CD4-positive, alpha-beta T cell treated with Interleukin-6 at 100 ng/mL for 8 hours (primary cell): ENCODE results near the gene TLE5.
"Not testable (repeated sequence)": the region's sequence is repeated elsewhere in the genome, so short reads cannot be mapped to it uniquely, and the experiment has no call there.

Experiments
- DNase-seq: peaks from one replicate; pipeline ENCODE4 v3.0.0-alpha.2; 2020; ENCODE audit warnings: mixed read lengths, low spot score

TLE5 gene

DNA sequence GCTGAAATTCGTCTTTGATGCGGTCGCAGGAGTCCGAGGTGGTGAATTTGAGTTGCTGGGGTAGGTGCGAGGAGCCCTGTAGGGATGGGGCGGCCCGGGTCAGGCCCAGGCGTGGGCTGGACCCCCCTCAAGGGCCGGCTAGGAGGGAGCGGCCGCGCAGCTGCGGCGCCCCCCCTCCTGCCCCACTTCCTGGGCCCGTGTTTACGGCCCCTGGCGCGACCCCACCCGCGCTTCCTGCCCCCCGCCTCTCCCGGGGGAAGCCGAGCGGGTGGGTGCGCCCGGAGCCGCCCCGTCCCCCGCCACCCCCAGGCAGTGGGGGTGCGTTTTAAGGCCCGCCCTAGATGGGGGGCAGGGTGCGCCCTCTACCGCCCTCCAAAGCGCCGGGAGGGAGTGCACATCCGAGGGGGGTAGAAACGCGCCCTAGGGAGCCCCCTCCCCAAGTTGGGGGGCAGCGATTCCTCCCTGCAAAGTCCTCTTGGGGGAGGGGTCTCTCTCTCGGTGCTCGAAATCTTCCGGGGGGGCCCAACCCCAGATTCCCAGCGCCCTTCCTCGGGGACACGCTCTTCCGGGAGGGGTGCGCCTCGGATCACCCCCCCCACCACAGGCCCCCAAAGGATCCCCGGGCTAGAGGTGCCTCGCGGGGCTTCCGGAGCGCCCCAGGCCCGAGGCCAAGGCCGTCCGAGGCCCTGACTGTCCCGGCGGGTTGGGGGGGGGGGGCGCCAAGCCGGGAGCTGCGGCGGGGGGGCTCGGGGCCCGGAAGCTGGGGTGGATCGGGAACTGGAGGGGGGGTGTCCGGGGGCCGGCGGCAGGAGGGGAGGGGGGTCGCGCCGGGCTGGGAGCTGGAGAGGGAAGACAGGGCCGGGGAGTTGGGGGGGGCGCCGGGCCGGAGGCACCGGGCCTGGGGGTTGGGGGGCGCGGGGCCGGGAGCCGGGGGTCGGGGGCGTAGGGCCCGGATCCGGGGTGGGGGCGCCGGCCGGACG lies 823 bp downstream of the TLE5 start:
- peak; percentile 87 for DNase-seq

DNA sequence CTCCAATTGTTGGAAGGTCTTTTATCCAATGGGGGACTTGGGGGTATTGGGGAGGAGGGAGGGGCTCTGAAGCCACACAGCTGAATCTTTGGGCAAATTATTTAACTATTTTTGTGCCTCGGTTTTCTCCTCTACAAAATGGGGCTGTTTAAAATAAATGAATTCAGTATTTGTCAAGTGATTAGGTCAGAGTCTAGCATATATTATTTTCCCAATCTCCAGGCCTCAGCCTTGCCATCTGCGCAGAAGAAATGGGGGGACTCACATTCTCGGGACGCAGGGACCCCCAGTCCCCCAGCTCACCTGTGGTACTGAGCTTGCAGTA lies 1.5 kb downstream of the TLE5 start:
- DNase-seq, result no peak

DNA sequence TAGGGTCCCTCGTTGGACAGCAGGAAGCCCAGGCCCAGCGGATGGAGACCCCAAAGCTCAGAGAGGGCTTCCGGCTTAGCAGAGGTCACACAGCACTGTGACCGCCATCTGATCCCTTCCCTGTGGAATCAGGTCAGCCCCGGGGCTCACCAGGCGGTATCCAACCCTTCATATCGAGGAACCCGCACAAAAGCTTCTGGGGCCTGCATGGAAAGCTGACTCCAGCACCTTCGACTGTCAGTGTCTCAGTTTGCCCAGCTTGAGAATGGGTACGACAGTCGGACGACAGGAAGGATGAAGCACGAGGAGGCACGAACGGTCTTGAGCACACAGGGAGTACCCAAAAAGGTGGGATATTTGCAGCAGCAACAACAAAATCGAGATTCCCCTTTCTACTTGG lies 2.6 kb downstream of the TLE5 start:
- DNase-seq, result no peak

DNA sequence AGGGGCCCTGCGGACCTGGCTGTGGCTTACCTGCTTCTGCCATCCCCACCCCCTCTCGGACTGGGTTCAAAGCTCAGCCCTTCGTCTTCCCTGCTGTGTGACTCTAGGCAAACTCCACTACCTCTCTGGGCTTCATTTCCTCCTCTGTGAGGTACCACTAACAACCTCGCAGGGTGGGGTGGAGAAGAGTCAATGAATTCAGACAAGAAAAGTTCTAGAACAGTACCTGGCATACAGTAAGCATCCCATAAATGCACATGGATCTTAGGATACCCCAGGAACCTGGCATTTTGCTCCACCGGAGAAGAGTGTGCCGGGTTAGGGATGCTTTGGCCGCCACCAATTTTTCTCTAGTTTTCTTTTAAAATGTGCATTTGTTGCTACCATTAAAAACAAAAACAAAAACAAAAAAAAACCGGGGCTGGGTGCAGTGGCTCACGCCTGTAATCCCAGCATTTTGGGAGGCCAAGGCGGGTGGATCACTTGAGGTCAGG lies 3.4 kb downstream of the TLE5 start:
- DNase-seq, result no peak

DNA sequence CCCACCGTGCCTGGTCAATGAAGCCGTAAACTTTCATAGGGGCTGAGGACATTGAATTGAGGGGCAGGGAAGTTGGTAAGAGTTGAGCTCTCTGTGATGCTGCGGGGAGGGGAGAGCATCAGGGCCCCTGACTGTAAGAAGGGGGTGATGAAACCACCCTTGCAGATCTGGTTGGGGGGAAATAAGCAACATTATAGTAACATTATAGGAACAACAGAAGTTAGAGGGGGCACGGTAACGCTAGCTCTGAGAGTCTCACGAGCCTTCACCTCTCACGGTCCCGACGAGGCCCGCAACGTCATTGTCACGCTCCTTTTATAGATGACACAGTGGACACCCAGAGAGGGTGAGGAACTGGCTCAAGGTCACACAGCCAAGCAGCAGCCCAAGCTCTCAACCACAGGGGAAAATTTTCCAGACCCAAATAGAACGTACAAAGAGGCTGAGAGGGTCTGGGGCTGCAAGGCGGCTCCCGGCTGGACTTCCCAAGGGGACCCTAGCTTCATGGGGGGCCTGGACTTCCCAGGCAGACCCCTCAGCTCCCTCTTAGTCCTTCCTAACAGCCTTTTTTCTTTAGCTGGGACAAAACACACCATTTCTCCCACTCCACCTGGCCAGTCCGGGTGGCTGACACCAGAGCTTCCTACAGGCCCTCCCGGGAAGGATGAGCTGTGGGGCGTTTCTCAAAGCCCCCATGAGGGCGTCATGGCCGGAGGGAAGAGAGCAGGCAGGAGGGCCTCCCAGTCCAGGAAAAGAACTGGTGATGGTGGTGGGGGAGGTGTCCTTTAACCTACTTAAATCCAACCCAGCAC lies 4.1 kb downstream of the TLE5 start:
- DNase-seq, result no peak

DNA sequence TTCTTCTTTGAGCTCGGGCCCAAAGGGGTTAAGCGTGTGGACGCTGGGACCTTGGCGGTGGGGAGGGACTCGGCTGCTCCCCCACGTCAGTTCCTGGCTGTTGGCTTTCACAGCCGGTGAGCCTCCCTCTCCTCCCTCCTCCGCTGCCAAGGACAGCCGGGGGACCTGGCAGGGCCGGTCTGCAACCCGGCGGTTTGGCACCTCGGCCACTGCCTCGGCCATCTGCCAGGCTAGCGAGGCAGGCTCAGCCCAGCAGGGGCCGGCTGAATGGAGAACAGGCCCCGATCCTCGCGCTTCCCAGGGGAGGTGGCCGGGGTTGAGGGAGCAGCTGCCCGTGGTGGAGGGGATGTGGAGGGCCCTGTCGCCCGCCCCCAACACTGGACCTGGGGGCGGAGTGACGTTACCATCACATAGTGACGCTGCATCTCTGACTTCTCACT lies 5.0 kb downstream of the TLE5 start:
- DNase-seq, result no peak

DNA sequence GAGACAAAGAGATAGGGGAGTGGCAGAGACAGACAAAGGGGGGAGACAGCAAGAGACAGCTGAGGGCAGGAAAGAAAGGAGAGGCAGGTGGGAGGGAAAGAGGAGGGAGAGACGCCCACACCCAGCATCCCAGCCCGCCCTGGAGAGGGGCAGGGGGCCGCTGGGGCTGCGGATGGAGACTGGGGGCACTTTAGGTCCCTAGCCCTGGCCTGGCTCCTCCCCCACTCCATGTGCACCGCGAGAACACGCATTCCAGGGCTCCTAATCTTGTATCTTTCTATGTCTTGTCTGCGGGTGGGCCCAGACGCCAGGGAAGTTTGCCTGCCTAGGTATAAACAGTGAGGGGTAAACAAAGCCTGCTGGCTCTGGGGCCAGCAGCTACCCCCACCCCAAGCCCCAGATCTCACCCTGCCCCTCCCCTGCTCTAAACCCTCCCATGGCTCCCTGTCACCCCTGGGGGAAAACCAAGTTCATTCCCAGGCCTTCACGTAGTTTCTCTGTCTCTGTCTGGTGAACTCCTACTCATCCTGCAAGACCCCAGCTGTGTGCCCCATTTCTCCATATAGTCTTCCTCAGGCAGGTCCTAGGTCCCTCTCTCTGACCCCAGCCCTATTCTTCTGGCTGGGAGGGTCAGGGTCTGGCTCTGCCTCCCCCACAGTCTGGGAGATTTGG lies 5.7 kb downstream of the TLE5 start:
- DNase-seq, result no peak

DNA sequence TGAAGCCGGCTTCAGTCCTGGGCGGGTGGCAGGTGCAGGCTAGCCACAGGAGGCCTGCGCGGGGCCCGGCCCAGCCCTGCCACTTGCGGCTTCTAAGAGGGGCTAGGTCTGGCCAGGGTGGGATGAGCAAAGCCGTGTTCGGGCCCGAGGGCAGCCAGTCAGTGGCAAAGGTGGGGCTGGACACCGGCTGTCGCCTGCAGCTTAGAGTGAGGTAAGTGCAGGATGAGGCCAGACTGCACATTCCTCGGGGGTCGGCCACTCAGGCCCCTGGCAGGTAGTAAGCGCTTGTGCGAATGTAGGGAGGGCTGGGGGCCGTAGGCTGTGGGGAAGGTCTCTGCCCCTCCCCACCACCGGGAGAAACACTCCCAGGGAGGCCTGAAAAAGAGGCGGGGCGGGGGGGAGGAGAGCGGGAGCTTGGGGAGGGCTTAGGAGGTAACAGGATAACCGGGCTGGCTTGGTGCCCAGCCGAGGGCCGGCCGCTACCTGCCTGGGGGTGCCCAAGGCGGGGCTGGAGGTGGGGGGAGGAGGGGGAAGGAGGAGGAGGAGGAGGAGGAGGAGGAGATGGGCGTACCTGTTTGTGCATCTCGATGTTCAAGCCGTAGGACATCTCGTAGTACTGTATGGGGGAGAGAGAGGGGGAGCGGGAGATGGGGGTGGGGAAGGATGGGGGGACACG lies 6.4 kb downstream of the TLE5 start:
- no peak for DNase-seq

DNA sequence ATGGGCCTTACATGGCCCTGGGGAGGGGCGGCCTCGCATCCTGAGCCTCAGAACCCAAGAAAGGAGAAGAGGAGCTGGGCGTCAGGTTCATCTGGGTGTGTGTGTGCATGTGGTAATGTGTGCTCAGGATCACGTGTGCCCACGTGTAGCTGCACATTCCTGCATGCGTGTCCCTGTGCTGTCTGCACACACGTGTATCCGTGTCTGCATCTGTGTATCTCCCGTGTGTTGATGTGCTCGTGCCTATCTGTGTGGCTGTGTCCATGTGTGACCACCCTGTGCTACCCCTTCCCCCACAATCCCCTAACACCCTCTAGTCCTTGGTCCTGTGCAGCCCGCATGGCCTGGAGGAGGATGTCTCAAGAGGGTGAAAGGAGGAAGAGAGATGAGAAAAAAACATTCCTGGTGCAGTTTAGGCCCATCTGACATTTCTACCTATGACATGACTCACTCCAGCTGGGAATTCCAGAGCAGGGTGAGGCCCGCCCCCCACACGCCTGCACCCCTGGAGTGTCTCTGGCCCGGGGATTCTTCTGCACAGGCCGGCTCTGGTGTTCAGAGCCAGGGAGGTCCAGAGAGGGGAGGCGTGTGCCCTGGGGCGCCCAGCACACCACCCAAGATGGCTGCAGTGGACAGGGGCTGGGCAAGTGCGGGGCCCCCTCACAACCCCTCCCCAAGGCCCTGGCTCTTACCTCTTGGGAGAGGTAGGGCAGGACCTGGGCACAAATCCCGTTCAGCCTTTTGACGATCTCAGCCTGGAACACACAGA lies 7.1 kb downstream of the TLE5 start:
- DNase-seq, result no peak

DNA sequence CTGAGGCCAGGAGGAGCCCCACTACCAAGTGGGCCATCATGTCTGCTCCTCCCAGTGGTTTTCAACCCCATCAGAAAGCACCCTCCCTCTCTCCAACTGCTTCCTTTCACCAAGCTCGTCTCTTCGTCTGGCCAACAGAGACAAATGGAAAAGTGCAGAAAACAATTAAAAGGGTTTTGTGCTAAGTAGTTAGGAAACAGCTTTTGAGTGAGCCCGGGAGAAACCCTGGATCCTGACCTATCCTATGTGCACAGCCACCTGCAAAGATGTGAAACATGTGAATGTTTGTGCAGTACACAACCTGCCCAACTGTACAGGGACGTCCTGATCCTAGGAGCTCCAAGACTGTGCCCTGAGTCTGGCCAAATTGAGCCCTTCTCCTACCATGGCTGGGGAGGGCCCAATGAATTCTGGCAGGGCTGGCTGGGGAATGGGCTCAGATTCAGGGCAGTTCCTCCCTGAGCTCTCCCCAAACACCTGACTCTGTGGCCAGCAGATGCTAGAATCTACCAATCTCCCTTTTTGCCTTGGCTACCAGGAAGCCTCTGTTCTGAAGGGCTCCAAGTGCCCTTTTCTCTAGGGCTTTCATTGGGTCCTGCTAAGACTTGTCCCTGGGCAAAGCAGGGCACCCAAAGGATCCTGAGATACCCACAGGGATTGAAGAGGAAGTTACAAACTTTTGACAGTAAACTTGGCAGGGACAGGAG lies 7.9 kb downstream of the TLE5 start:
- DNase-seq, result no peak

DNA sequence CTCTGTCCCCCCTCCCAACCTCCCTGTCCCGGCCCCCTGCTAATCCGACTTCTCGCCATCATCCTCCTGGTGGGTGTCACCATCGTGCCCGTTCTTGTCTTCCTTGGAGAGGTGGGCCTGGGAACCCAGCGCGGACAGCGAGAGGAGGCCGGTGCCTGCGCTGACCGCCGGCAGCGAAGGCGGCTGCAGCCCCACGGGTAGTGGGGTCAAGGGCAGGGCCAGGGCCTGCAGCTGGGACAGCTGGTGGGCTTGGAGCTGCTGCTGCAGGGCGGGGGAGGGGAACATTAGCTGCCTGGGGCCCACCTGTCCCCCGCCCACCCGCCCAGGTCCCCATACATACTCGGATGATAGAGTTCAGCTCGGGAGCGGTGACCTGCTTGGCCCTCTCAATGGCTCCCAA lies 8.5 kb downstream of the TLE5 start:
- no peak for DNase-seq

DNA sequence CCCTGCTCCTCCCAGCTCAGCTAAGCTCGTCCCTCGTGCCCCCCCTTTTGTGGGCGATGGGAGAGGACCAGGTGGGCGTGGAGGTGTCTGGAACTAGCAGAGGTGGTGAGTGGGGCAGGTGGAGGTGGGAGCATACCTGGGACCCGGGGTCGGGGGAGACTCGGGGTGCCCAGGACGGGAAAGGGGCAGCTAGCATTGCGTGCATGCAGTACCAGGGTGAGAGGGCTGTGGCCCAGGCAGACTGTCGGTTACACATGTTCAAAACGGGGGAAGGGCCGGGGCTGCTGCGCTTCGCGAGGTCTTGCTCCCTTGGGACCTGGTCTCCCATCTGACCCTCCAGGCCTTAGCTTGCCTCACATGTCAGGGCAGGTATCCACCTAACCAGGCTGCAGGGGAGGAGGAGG lies 9.1 kb downstream of the TLE5 start:
- DNase-seq, result no peak

DNA sequence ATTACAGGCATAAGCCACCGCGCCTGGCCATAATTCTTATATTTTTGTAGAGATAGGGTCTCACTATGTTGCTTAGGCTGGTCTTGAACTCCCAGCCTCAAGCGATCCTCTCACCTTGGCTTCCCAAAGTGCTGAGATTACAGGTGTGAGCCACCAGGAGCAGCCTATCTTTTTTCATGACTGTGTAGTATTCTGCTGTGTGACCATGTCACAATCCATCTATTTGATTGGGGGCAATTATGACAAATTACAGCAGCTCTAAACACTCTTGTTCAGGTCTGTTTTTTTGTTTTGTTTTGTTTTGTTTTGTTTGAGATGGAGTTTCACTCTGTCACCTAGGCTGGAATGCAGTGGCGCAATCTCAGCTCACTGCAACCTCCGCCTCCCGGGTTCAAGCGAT lies 12.3 kb downstream of the TLE5 start:
- not testable (repeated sequence) for DNase-seq

DNA sequence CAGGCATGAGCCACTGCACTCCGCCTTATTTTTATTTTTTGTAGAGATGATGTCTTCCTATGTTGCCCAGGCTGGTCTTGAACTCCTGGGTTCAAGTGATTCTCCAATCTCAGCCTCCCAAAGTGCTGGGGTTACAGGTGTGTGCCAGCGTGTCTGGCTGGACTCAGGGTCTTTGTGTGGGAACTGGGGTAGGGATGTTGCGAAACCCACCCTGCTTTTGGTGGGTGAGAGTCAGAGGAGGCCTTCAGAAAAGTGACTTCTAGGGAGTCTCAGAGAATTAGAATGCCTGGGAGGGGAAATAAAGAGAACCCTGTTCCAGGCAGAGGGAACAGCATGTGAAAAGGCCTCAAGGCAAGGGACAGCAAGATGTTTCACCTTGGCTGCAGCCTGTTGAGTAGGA lies 13.2 kb downstream of the TLE5 start:
- DNase-seq, result no peak

DNA sequence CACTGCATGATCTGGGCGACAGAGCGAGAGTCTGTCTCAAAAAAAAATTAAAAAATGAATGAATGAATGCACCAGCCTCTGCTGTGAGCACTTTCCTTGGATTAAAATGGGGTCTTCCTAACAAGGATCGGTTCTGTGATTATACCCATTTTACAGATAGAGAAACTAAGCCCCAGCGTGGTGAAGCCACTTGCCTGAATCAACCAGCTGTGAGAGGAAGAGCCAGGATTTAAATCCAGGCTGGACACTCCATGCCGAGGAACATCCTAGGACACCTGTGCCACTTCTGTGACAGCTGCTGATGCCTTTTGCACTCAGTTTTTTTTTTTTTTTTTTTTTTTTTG lies 14.1 kb downstream of the TLE5 start:
- DNase-seq, result no peak

DNA sequence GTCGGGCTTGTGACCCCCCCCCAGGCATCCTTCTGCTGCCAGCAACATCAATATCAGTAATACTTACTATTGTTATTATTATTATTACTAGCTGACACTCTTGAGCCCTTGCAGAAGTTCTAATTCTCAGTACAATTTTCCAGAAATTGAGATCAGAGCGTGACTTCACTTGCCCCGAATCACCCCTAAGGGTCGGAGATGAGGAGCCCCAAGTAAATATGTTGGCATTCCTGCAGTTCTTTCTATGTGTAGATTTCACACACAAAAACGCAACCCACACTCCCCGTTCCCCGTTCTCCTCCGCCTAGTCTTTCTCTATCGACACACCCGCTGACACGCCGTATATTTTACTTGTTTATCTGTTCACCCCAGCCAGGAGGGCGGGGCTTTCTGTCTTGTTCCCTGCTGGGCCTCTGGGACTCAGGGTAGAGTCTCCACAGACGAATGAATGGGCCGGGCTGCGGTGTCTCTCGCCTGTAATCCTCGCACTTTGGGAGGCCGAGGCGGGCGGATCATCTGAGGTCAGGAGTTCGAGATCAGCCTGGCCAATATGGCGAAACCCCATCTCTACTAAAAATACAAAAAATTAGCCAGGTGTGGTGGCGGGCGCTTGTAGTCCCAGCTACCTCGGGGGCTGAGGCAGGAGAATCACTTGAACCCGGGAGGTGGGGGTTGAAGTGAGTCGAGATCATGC lies 14.7 kb downstream of the TLE5 start:
- peak; percentile 81 for DNase-seq

DNA sequence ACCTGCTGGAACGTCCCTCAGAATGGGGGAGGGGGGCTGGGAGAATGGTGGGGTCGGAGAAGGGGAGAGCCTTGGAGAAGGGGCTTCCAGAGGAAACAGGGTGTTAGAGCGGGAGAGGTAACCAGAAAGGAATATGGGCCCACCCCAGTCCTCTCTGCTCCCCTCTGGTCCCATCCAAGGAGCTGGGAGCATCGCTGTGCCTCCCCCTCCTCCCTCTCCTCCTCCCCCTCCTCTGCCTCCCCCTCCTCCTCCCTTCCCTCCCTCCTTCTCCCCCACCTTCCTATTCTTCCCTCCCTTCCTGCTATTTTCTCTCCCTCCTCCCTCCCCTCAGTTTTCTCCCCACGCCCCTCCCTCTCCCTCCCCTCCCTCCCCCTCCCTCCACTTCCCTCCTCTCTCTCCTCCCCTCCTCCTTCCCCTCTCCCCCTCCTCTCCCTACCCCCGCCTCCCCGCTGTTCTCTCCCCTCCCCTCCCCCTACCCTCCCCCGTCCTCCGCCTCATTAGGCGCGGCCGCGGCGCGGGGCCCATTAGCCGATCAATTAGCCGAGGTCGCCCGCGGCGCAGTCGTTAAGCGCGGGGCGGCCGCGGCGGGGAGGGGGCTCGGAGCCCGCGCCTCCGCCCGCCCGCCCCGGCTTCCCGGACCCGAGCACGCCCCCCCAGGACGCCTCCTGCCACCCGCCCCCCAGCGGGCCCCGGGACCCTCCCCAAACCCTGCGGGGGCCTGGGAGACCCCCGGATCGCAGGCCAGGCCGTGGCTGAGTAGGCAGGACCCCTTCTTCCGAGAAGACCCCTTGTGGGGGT lies 15.4 kb downstream of the TLE5 start:
- DNase-seq, result peak; percentile 57

DNA sequence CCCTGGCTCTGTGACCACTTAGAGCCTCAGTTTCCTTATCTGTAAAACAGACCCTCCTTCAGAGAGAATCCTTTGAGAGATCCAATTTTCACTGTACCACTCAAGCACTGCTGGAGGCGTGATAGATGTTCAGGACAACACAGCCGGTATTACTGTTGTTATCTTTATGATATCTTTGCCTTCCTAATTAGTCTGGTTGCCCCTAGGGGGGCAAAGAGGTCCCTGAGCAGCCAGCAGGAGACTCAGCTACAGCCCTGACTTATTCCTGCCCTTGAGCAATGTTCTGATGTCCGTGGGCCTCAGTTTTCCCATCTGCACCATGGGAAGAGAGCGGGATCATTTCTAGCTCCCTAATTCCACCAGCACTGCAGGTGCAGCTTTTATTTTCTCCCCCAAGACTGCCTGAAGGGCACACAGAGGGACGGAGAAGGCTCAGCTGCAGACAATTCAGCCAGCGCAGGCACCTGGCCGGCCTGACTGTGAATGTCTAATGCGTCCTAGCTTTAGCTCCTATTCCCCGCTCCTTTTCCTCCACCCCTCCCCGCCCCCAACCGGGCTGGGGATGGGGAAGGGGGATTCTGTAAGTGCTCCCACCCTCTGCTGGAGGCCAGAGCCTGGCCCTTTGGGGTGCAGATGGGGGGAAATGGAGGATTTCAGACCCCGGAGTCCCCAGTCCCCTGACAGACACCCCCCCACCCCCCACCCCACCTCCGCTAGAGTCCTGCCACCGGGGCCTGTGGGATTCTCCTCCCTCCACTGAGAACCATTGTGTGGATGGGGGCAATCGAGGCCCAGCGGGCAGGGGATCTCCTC lies 16.2 kb downstream of the TLE5 start:
- no peak for DNase-seq
